A204.1 (cell line): Measurements from ENCODE around the gene GLA.

ENCODE experiments used
- FAIRE-seq: peaks from 2 replicates; lab custom pipeline; 2012; peaks lifted over from hg19 to GRCh38; lab: Jason Lieb, UNC

The GLA gene

GRCh38 chrX:101348452-101349192 is 59.1 kb downstream of the GLA start, which contains the start of gene TIMM8A:
TSS of gene TIMM8A (minus strand) at chrX:101348742. CDS start at chrX:101348664, 78 bp downstream.
- FAIRE-seq = no peak

GRCh38 chrX:101347859-101348451 is 59.8 kb downstream of the GLA start:
- no peak for FAIRE-seq
